ENCODE results near the gene COL18A1.

COL18A1 gene

DNA sequence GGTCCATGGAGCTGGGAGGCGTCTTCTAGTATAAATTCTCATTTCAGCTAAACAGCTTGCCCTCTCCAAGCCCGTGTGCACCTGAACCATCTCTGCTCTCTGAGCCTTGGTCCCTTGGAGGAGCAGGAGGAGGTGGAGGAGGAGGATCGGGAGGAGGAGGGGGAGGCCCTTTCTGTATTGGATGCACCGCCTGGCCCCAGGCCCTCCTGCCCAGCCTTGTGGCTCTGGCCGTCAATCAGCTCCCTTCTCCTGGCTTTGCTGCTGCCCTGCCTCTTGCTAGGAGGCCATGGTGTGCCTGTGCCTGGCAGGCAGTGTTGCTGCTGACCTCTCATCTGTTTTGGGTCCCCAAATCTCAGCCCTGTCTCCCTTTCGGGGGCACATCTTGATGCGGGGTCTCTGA is 9.0 kb downstream of the COL18A1 start:
- DNase-seq (ENCODE audit: low read depth, low spot score): no peak

DNA sequence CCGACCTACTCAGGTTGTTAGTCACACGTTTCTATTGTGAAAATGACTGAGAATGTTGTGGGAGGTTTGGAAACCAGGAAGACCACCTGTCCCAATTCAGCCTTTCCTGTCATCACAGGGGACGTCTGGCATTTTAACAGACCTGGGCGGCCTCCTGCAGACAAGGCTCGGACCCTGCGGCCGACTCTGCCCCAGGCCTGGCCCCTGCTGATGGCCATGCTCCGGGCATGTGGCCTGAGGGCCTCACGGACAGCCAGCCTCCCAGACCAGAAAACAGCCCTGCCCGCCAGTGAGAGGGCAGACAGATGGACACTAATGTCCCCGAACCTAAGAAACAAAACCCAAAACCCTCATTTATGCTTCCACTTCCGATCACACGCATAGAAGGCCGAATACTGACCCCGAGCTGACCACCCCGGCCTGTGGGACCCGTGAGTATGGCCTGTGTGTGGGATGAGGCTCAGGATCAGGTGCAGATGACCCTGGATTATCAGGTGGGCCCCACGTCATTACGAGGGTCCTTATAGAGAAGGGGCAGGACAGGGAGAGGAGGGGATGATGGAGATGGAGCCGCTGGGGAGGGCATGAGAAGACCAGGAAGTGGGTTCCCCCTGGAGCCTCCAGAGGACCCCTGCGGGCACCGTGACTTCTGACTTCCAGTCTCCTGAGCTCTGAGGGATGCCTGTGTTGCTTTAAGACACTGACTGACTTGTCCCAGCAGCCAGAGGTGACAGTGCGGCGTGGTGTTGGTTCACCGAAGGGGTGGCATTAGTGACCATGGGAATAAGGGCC is 9.6 kb downstream of the COL18A1 start:
- no peak for DNase-seq (ENCODE audit: low read depth, low spot score)

DNA sequence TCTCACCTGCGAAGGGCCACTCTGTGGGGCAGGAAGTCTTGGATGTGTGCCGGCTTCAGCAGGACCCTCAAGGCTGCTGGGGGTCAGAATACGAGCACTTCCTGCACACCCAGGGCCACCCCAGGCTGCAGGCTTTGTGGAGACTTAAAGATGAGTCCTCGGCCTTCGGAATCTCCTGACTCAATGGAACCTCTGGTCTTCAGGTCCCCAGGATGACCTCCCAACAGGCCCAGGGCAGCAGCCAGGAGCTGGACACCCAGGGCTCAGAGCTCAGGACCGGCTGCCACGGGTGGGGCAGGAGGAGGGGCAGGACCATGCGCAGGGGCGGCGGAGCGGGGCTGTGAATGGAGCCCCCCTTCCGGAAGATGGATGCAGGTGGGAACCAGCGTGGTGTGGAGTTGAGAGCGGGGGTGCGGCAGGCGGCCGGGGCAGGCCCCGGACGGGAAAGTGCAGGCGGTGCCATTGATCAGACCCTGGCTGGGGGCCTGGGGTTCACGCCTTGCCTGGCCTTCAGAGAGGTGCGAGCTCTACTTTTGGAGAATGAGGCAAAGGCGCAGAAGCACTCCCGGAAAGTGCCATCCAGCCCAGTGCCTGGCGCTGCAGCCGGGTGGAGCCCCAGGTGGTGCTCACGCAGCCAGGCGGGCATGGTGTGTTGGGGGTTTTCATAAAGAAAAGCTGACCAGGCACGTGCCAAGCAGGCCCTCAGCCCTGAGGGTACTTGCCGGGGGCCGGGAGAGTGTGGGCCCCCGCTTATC is 10.4 kb downstream of the COL18A1 start:
- no peak for DNase-seq (ENCODE audit: low read depth, low spot score)

DNA sequence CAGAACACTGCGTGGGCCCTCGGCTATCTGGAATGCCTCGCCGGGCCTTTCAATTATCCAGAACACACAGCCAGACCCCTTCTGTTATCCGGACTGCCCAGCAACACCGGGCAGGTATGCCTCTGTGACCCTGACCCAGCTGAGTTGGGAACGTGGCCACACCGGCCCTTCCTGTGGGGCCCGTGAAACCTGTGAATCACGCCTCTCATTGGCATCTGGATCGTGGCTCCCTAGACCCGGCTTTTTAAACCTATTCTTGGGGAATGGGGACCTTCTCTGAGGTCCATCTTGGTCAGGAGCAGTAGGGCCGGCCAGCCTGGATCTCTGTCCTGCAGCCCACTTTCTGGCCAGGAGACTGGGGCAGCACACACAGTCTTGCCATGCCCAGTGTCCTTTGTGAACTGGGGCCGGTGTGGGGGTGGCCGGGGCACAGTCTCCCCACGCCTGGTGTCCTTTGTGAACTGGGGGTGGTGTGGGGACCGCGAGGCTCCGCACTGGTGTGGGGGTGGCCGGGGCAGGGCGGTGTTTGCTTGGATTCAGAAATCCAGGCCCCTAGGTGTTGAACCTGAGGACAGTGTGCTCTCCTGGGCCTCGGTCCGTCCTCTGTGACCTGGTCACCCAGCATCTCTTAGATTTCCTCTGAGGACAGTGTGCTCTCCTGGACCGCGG is 11.1 kb downstream of the COL18A1 start:
- DNase-seq (ENCODE audit: low read depth, low spot score): no peak

DNA sequence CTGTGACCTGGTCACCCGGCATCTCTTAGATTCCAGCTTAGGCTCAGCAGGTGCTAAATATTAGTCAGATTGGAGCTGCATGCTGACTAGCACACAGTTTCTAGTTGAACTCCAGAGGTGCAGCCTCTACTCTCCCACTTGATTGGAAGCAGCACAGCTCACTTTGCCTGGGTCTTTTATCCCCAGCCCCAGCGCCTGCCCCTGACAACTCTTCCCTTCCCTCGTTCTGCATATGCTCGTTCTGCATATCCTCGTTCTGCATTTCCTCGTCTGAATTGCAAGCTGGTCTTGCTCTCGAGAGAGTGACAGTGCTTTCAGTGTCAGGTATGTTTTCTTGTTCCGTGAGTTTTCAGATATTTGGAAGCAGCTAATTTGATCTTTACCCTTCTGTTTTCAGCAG is 11.7 kb downstream of the COL18A1 start:
- no peak for DNase-seq (ENCODE audit: low read depth, low spot score)

DNA sequence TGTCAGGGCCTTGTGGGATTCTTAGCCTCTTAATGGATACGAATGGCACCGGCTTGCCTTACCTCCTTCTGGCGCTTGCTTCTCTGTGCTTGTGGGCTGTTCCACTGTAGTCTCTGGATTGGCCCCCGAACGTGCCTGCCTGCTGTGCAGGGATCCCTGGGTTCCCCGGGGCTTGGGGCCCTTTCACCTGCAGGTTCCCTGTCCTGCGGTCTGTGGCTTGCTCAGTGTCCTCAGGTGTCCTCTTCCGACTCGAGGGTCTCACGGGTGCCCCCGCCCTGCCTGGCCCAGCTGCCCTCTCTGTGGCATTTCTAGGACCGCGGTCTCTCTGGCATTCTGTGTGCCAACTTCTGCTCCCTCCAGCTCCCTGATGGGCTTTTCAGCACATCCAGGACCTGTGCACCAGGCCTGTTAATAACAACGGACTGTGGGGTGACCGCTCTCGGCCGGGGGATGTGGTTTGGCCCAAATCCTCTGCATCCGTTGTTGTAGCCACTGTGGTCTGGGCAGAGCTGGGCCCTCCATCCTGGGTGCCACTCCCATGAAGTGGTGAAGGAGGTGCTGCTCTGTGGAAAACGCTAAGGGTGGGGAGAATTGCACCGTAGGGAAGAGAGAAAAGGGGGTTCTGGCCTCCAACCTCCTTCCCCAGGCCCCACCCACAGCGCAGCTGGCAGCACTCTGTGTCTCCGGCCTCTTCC is 12.4 kb downstream of the COL18A1 start:
- DNase-seq (ENCODE audit: low read depth, low spot score): no peak

DNA sequence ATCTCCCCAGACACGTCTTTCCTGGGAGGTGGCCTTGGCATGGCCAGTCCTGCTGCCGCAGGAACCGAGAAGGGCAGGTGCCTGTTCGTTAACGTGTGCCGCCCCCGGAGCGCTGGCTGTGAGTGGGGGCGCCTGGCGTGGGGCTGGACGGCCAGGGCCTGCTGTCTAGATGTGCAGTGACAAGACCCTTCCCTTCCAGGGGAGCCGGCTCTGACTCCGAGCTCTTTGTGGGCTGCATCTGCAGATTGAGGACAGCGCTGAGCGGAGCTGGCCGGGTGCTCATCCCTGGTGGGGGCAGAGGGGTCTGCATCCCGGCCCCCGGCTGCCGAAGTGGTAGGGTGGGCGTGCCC is 13.0 kb downstream of the COL18A1 start:
- no peak for DNase-seq (ENCODE audit: low read depth, low spot score)

DNA sequence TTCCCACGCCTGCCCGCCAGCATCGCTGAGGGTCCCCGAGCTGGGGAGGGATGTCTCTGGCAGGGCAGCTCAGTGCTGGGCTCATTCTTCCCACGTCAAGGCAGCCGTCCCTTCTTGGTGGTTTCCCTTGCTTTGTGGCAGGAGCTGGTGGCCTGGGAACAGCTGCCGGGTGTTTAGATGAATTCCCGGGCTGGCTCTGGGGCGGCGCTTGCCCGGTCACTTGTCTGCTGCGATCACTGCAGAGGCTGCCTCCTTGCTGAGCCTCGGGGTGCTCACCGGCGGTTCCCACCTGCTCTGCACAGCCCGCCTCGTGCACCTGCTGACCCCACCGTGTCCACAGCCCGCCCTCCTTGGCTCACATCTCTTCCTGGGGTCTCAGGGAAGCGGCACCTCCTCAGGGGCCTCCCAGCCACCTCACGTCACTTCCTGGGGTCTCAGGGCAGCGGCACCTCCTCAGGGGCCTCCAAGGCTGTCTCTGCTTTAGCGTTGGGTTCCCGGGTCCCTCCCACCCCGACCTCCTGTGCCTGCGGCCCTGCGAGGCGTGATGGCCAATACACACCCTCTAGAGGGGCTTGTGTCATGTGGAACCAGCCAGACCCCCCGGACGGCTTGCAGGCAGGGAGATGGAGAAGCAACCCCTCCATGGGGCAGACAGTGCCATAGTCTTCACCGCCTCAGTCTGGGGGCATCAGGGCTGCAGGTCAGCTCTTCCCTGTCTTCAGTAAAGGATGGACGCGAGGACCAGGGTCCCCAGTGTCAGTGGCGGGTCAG is 13.5 kb downstream of the COL18A1 start:
- DNase-seq (ENCODE audit: low read depth, low spot score): no peak

DNA sequence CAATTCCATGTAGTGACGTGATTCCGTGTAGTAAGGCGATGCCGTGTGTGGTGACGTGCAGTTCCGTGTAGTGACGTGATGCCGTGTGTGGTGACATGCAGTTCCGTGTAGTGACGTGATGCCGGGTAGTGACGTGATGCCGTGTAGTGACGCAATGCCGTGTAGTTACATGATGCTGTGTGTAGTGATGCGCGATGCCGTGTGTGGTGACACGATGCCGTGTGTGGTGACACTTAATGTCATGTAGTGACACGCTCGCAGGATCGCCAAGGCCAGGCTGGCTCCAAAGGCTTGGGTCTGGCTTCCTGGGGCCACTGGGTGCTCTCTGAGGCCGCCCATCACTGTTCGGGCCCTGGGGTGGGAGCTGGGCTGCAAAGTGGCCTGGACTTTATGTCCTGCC is 14.2 kb downstream of the COL18A1 start:
- no peak for DNase-seq (ENCODE audit: low read depth, low spot score)

DNA sequence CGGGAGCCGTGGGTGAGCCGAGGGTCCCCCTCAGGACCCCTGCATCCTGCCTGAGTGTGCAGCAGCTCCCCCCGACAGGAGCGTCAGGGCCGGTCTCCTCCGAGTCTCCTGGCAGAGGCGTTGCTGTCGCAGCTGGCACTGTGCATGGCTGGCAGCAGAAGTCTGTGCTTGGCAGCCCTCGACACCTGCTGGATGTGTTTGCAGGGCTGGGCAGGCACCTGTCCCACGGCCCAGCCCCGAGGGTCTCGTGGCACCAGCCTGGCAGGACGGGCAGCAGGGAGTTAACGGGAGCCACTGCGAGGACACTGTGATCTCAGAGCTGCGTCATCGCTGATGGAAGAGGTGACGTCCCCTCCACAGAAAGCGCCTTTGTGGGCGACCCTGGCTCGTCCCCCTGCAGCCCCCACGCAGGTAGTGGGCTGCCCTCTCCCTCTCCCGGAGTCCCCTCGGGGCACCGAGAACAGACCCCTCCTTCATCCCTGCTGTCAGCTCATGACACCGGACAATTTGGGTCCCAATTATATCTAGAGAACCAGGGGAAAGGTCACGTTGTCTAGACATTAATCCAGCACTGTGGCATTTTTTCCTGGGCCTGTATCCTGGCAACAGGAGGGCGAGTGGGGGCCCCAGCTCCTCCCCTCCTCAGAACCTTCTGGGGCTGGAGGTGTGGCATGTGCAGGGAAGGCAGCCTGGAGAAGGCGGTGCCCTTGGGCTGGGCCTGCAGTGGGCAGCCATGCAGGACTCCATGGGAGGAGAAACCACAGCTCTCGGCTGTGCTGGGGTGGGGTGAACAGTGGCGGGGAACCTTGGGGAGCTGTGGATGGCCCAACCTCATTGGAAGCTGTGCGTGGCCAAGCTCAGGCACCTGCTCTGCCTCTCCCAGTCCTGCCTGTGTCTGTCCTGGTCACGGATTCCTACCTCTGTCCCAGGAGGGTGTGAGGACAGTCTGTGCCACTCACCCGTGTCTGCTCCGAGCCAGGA is 15.4 kb downstream of the COL18A1 start:
- DNase-seq (ENCODE audit: low read depth, low spot score): no peak

DNA sequence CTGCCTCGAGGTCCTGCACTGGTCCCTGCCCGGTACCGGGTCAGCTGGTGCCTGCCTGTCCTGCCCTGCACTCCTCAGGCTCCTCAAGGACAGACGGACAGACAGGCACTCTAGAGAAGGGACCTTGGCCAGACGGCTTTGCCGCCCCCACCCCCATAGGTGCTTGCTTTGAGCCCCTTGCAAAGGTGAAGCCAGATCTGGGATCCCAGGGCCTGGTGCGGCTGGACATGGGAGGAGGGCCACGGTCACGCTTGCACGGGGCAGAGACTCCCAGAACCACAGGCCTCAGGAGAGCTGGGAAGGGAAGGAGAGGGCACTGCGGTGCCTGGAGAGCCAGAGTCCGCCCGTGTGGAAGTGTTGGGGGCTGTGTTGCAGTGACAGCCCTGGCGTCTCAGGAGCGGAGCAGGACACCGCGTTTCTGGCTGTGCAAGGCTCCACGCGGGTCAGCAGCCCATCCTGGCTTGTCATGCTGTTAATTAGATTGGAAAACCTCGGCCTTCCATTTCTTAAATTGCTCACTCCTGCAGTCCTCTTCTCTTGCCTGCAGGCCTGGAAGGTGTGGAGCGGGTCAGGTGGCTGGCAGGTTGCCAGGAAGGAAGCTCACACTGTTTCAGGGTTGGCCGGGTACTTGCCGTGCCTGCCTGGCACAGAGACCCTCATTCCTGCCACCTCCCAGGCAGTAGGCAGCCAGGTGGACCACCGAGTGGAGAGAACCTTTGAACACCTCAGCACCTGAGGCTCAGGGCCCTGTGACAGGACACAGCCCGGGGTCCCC is 16.3 kb downstream of the COL18A1 start:
- DNase-seq (ENCODE audit: low read depth, low spot score): no peak

DNA sequence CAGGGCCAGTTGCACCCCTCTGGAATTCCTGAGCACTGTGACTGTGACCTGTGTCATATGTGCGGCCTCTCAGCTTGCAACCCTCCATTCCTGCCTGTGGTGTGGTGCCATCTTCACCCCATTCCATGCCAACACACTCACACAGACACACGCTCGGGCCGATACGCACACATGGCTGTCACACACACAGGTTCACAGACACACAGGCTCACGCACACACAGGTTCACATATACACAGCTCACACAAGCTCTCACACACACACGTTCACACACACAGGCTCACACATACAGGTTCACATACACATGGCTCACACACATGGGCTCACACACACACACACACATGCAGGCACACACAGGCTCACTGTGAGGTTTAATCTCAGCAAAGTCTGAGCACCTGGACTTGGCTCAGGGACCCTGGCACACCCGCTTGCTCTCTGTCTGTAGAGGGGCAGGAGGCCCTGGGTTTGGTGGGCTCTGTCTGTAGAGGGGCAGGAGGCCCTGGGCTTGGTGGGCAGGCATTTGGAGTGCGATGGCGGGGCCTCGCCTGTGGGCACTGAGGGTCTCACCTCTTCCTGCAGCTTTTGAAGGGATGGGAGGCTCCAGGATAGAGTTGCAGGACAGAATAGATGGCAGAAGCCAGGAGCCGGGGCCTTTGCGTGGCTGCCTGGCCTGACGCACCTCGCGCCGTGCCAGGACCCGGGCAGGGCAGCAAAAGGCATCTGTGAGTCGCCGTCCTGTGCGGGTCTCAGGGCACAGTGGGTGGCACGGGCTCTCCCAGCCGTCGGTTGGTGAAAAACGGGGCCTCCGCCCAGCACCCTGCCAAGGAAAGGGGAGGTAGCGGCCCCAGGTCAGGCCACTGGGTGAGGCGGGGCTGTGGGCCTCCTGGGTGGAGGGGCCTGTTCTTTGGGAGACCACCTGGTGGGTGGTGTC is 17.1 kb downstream of the COL18A1 start:
- DNase-seq (ENCODE audit: low read depth, low spot score): no peak

DNA sequence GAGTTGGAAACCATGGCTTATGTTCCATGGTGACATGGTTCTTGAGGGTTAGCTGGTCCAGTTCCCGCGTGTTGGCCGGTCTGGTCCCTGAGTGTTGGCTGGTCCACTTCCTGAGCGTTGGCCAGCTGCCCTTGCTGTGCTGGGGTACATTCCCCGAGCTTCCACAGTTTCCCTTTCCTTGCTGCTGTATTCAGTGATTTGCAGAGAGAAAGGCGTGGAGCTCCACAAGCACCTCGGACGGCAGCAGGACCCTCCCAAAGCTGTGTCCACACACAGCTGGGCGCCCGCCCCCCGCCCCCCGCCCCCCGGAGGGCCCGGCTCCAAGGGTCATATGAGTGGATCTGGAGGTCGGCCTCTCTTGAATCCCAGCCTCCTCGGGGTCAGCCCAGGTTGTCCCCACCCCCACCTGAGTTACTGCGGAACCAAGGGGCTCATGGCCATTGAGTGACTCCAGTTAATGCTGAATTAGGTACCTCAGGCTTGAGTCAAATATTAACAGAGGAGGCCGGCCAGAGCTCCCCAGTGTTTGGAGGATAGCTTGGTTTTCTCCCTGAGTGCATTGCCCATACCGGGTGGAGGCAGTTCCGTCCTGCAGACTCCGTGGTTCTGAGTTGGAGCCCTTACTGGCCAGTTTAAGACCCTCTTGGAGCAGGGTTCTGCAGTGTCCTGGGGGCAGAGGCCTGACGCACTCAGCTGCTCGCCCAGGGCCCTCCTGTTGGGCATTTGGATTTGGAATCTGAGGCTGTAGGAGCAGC is 18.4 kb downstream of the COL18A1 start:
- DNase-seq (ENCODE audit: low read depth, low spot score): no peak

DNA sequence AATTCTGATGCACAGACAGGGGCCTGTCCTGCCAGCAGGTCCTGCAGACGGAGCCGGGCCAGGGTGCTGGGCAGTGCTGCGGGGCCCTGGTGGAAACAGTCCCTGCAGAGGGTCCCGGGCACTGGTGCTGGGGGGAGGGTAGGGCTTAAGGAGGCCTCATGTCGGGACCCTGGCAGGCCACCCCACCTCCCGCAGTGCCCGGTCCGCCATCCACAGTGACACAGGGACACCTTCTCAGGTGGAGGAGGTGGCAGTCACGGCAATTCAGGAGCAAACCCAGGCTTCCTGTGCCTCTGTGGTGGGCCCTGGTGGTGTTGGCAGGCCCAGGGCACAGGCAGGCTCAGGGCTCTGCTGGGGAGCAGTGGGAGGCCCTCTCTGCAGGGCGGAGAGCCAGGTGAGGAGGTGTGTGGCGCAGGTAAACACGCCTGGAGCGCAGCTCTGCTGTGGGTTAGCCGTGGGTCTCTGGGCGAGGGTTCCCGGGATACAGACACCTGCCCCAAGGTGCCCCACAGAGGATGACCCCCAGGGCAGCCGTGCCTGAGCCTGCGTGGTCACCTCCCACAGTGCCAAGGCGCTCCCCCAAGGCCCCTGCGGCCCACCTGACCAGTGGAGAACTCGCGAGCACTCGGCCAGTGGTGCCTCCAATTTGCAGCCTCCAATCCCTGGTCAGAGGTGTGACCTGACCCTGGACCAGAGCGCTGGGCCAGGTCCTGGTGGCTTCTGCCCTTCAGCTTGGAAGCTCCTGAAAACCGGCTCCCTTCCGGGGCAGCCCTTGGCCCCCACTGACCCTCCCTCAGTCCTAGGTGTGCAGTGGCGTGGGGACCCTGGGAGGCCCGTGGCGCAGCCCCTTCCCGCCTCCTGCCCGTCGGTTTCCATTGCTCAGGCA is 19.2 kb downstream of the COL18A1 start:
- DNase-seq (ENCODE audit: low read depth, low spot score): no peak

DNA sequence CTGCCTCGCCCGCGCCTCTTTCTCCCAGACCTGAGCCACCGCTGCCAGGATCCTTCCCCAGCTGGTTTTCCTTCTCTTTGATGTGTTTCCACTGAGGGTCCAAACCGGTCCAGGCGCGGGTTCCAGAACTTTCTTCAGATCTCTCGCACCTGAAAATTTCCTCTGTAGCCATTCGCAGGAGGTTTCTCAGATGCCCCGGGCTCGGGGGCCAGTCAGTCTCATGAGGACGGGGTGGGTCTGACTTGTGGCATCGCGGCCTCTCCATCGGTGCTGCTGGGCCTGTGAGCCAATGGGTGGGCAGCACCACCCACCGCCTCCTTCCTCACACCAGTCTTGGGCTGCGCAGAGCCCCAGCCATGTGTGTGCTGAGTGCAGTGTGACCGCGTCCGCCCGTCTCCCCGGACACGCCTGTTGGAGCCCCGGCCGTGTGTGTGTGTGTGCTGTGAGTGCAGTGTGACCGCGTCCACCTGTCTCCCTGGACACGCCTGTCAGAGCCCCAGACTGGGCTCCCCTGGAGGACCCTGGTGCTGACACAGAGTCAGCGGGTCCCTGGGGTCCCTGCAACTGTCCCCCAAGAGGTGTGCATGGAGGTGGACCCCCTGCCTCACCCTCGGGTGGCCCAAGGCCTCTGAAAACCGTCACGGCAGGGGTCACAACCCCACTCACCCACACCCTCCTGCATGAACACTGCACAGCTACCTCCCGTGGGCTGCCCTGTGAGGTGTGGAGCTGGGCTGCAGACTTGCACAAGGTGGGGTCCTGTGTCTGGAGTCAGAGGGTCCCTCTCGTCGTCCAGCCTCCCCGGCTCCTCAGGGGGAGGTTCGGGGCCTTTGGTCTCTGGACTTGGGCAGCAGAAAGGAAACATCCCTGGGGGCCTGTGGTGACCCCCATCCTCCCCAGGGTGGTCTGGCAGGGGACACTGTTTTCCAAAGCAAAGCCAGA is 20.2 kb downstream of the COL18A1 start:
- DNase-seq (ENCODE audit: low read depth, low spot score): no peak

Data from iPS DF 19.7 (cell line).